M059J (cell line): ENCODE measurements around the gene FARP1. TPM values are rescaled to one million over a fixed set of nuclear protein-coding genes. Genes with fewer than 3 reads are reported as not detected.
"Not testable (repeated sequence)": the region's sequence is repeated elsewhere in the genome, so short reads cannot be mapped to it uniquely, and the experiment has no call there.

Experiments used
- DNase-seq: peaks from one replicate; pipeline ENCODE4 v3.0.0-alpha.2; 2012; ENCODE audit warnings: low read depth
- total RNA-seq: library from RNA; depleted of rRNA; stranded (reverse); fragments of >200 nt; shearing (Covaris generic); gene quantifications from 2 replicates; pipeline ENCODE4 v1.2.3, GENCODE V29; 2014

Gene FARP1
- total RNA-seq, 1 experiment from 2014 or later, result 13.3 TPM

GRCh38 chr13:98260357-98261164, 117.7 kb downstream of the FARP1 start:
- no peak for DNase-seq

GRCh38 chr13:98261165-98261702, 118.3 kb downstream of the FARP1 start:
- DNase-seq, result no peak

GRCh38 chr13:98262292-98262691, 119.4 kb downstream of the FARP1 start:
- DNase-seq, result no peak

- no peak for DNase-seq
Measured at GRCh38 chr13:98263841-98264240, 120.9 kb downstream of the FARP1 start.

- DNase-seq, result no peak
Measured at GRCh38 chr13:98264877-98265276, 122.0 kb downstream of the FARP1 start.

GRCh38 chr13:98265692-98266551, 123.0 kb downstream of the FARP1 start:
- peak; percentile 59 for DNase-seq

GRCh38 chr13:98267080-98267912, 124.4 kb downstream of the FARP1 start:
- no peak for DNase-seq

- DNase-seq, result no peak
Measured at GRCh38 chr13:98269386-98269785, 126.5 kb downstream of the FARP1 start.

- DNase-seq, result no peak
Measured at GRCh38 chr13:98270819-98271218, 127.9 kb downstream of the FARP1 start.

- not testable (repeated sequence) for DNase-seq
Measured at GRCh38 chr13:98271646-98272045, 128.8 kb downstream of the FARP1 start.

GRCh38 chr13:98272549-98272948, 129.7 kb downstream of the FARP1 start:
- no peak for DNase-seq

GRCh38 chr13:98273067-98273823, 130.4 kb downstream of the FARP1 start:
- no peak for DNase-seq

- no peak for DNase-seq
Measured at GRCh38 chr13:98273824-98274742, 131.2 kb downstream of the FARP1 start.

- peak; percentile 31 for DNase-seq
Measured at GRCh38 chr13:98274921-98275487, 132.1 kb downstream of the FARP1 start.

- peak; percentile 26 for DNase-seq
Measured at GRCh38 chr13:98275681-98276171, 132.8 kb downstream of the FARP1 start.

GRCh38 chr13:98276486-98276885, 133.6 kb downstream of the FARP1 start:
- no peak for DNase-seq

GRCh38 chr13:98278068-98278724, 135.3 kb downstream of the FARP1 start:
- DNase-seq, result no peak

- no peak for DNase-seq
Measured at GRCh38 chr13:98279473-98280175, 136.7 kb downstream of the FARP1 start.
